HepG2 (cell line): Measurements from ENCODE around the gene CENPO. TPM values are rescaled to one million over a fixed set of nuclear protein-coding genes. Genes with fewer than 3 reads are reported as not detected.

Experiments used
- ATAC-seq: fragments of 200-7000 bp; cut with Tn5 transposase; 3 replicates; pipeline ENCODE4 v1.9.1; 2020; ENCODE audit warnings: mild to moderate bottlenecking, moderate library complexity
- BruUV-seq: library from RNA; stranded (reverse); fragments of 400-500 nt; replicated peaks from 2 replicates; lab custom pipeline; 2021; lab: Mats Ljungman, UMichigan
- CTCF ChIA-PET: fragments of 300-600 bp; formaldehyde crosslinking; extraction: SDS; loops from one replicate; lab custom pipeline; 2021; ENCODE audit warnings: low total read pairs, inconsistent platforms, low intra/inter-chr PET ratio; lab: Yijun Ruan, JAX
- POLR2A ChIA-PET: fragments of 350-600 bp; sonication (Branson Sonifier 250); formaldehyde crosslinking; loops from one replicate; lab custom pipeline; 2020; ENCODE audit warnings: antibody characterized with exemption, inconsistent platforms; lab: Yijun Ruan, JAX
- DNase-seq: peaks from one replicate; pipeline ENCODE4 v3.0.0-alpha.2; 2015; ENCODE audit warnings: low spot score
- FAIRE-seq: peaks from 3 replicates; lab custom pipeline; 2011; peaks lifted over from hg19 to GRCh38; lab: Jason Lieb, UNC
- H2AFZ ChIP-seq: one replicate; pipeline ENCODE4 v1.6.1; 2011; ENCODE audit warnings: low read length, inconsistent platforms
- H3K27ac ChIP-seq: fragments of 300-600 bp; 3 replicates; pipeline ENCODE4 v1.8.0; 2011; ENCODE audit warnings: mixed run types, mild to moderate bottlenecking, mixed read lengths, low read length, inconsistent platforms; ENCODE audit not compliant: insufficient read depth; ENCODE audit errors: extremely low read length
- H3K27me3 ChIP-seq, 2 experiments: fragments of 200-600 bp in 1 of 2; 2 replicates in 1 of 2; 3 replicates in 1 of 2; pipeline versions ENCODE4 v1.6.0 to v1.8.0; 2011; ENCODE audit warnings: low read length in 2 of 2, mild to moderate bottlenecking in 2 of 2, moderate library complexity in 2 of 2, inconsistent platforms in 1 of 2; ENCODE audit not compliant: insufficient read depth in 2 of 2, control insufficient read depth in 1 of 2
- H3K36me3 ChIP-seq, 2 experiments: fragments of 200-600 bp in 1 of 2; replicated peaks in 1 of 2; 2 replicates in 1 of 2; 3 replicates in 1 of 2; pipeline versions ENCODE4 v1.5.1 to v1.8.0; 2011; ENCODE audit warnings: low read length in 2 of 2, inconsistent platforms in 1 of 2; ENCODE audit not compliant: insufficient read depth in 2 of 2, control insufficient read depth in 1 of 2
- H3K4me1 ChIP-seq: 2 replicates; pipeline ENCODE4 v1.5.1; 2012; ENCODE audit warnings: low read length, inconsistent platforms; ENCODE audit not compliant: insufficient read depth
- H3K4me2 ChIP-seq: 2 replicates; pipeline ENCODE4 v1.6.0; 2011; ENCODE audit warnings: low read depth, low read length, inconsistent platforms
- H3K4me3 ChIP-seq, 3 experiments: fragments of 200-600 bp in 1 of 3; sonication (generic), shearing (Covaris generic) in 1 of 3; replicated peaks in 1 of 3; 2 replicates each; pipeline ENCODE4 v1.5.1; 2011 to 2016; ENCODE audit warnings: low read length in 3 of 3, inconsistent platforms in 2 of 3, low read depth in 2 of 3, mild to moderate bottlenecking in 2 of 3, control low read depth in 1 of 3, mixed read lengths in 1 of 3; ENCODE audit not compliant: insufficient read depth in 1 of 3
- H3K79me2 ChIP-seq: one replicate; pipeline ENCODE4 v1.6.1; 2011; ENCODE audit warnings: low read length, inconsistent platforms; ENCODE audit not compliant: insufficient read depth
- H3K9ac ChIP-seq: 2 replicates; pipeline ENCODE4 v1.6.0; 2011; ENCODE audit warnings: mild to moderate bottlenecking, low read depth, low read length, inconsistent platforms; ENCODE audit not compliant: insufficient read depth
- H3K9me3 ChIP-seq: 2 replicates; pipeline ENCODE4 v1.5.1; 2012; ENCODE audit warnings: mild to moderate bottlenecking, low read length
- H4K20me1 ChIP-seq: 2 replicates; pipeline ENCODE4 v1.6.0; 2011; ENCODE audit warnings: inconsistent platforms, mild to moderate bottlenecking, low read length, moderate library complexity; ENCODE audit not compliant: insufficient read depth
- AKAP8 ChIP-seq: sonication (generic); formaldehyde crosslinking; IDR thresholded peaks from 2 replicates; pipeline ENCODE4 v1.5.1; 2020; ENCODE audit warnings: mild to moderate bottlenecking, missing genetic modification reagents
- FOXK2 ChIP-seq: fragments of 450-650 bp; IDR thresholded peaks from 2 replicates; pipeline ENCODE4 v1.6.1; 2016
- GTF3A ChIP-seq: sonication (generic); formaldehyde crosslinking; conservative IDR thresholded peaks from 2 replicates; pipeline ENCODE4 v1.4.0; 2020; ENCODE audit warnings: mild to moderate bottlenecking, missing genetic modification reagents
- NKX3-1 ChIP-seq: sonication (generic); formaldehyde crosslinking; IDR thresholded peaks from 2 replicates; pipeline ENCODE4 v1.5.0; 2020; ENCODE audit warnings: missing genetic modification reagents
- SAFB2 ChIP-seq: sonication (generic); formaldehyde crosslinking; IDR thresholded peaks from 2 replicates; pipeline ENCODE4 v1.5.1; 2020; ENCODE audit warnings: missing genetic modification reagents, low read depth, mild to moderate bottlenecking, borderline replicate concordance
- TAF1 ChIP-seq: sonication (generic); formaldehyde crosslinking; IDR thresholded peaks from 2 replicates; pipeline ENCODE4 v1.4.0; 2020; ENCODE audit warnings: missing genetic modification reagents
- ZNF512B ChIP-seq: sonication (generic); formaldehyde crosslinking; IDR thresholded peaks from 2 replicates; pipeline ENCODE4 v1.5.1; 2020; ENCODE audit warnings: missing genetic modification reagents, mild to moderate bottlenecking, borderline replicate concordance
- ZNF720 ChIP-seq: sonication (generic); formaldehyde crosslinking; IDR thresholded peaks from 2 replicates; pipeline ENCODE4 v1.4.0; 2020; ENCODE audit warnings: missing genetic modification reagents
- ZNF737 ChIP-seq: sonication (generic); formaldehyde crosslinking; IDR thresholded peaks from 2 replicates; pipeline ENCODE4 v1.5.0; 2020; ENCODE audit warnings: missing genetic modification reagents, mild to moderate bottlenecking, borderline replicate concordance
- ZNF75D ChIP-seq: sonication (generic); formaldehyde crosslinking; IDR thresholded peaks from 2 replicates; pipeline ENCODE4 v1.8.1; 2023; ENCODE audit warnings: missing genetic modification reagents, mild to moderate bottlenecking, borderline replicate concordance
- WGBS: methylation state at CpG from one replicate; pipeline ENCODE4 v1.1.6; 2017; ENCODE audit warnings: low lambda C conversion rate; 5-methylcytosine and 5-hydroxymethylcytosine counted together
- in situ Hi-C: cut with HindIII; loops from 2 replicates; pipeline ENCODE4 v1.10.0; 2017; ENCODE audit warnings: low pct_unique_long_range_greater_than_20kb; ENCODE audit not compliant: extremely low pct_ligation_motif_present
- intact Hi-C: fragments of 100-400 bp; cut with micrococcal nuclease; formaldehyde crosslinking; loops from one replicate; pipeline ENCODE4 v1.10.0; 2022; ENCODE audit not compliant: unreplicated experiment
- polyA plus RNA-seq, 8 experiments: library from polyadenylated mRNA; depleted of rRNA in 3 of 8; stranded (reverse) in 7 of 8; unstranded in 1 of 8; fragments of >200 nt; fragmentation: Illumina TruSeq in 4 of 8; extraction: Trizol in 4 of 8; gene quantifications; 2 replicates each; pipeline versions ENCODE4 v1.2.1 to v1.2.3, GENCODE V29; 2011 to 2016; ENCODE audit warnings: low read depth in 4 of 8, missing spikeins in 1 of 8, mixed read lengths in 1 of 8; ENCODE audit not compliant: insufficient read depth in 1 of 8
- total RNA-seq, 5 experiments: library from RNA; depleted of rRNA; stranded (reverse); fragments of >200 nt; fragmentation: Illumina TruSeq; extraction: Trizol; gene quantifications; 2 replicates each; pipeline ENCODE4 v1.2.3, GENCODE V29; 2016; ENCODE audit warnings: low read depth in 1 of 5

The CENPO gene
- total and polyA plus RNA-seq, 2 of the 13 experiments (the other 11 are each of a cell fraction or from before 2014, with no cell fraction given), result 19.7 to 35.5 TPM

GRCh38 chr2:24745825-24746224 is 47.4 kb upstream of the CENPO start (continued):
- TF ChIP-seq ZNF512B (CRISPR knock-in tag) (no peak), ZNF737 (CRISPR knock-in tag) (no peak), ZNF75D (CRISPR knock-in tag) (no peak), AKAP8 (CRISPR knock-in tag) (no peak)
- TF ChIP-seq, all 625 proteins: peak for 0

GRCh38 chr2:24747299-24747698 is 45.9 kb upstream of the CENPO start:
- TF ChIP-seq SAFB2 (CRISPR knock-in tag) (no peak), FOXK2 (no peak), TAF1 (CRISPR knock-in tag) (no peak), NKX3-1 (CRISPR knock-in tag) (no peak), GTF3A (CRISPR knock-in tag) (no peak), ZNF720 (CRISPR knock-in tag) (no peak)
- POLR2A ChIA-PET, result no interaction called here
- H3K36me3 ChIP-seq, result peaks cover 0 to 10% of the 10 kb centered on the region in 2 experiments; a peak in 2 of 5 replicates
- H3K4me2 ChIP-seq, result no peak overlapping the region
- BruUV-seq, result no TSS peak
- no peak for FAIRE-seq
- DNase-seq, result no peak
- no peaks in the 10 kb centered on the region for H3K4me1 ChIP-seq
- in situ Hi-C loops, result no loop called here
- no peaks in the 10 kb centered on the region for H4K20me1 ChIP-seq
- 92% methylated on average over 3 of the region's 3 CpGs for WGBS
- no peaks in the 10 kb centered on the region for H3K9me3 ChIP-seq
- no peak overlapping the region for H3K4me3 ChIP-seq
- no peaks in the 10 kb centered on the region for H3K79me2 ChIP-seq
- H2AFZ ChIP-seq, result no peak overlapping the region
- H3K27me3 ChIP-seq, result no peaks in the 10 kb centered on the region
- intact Hi-C loops, result no loop called here
- CTCF ChIA-PET, result no interaction called here
- ATAC-seq, result no peak
- H3K9ac ChIP-seq, result no peak overlapping the region
- no peak overlapping the region for H3K27ac ChIP-seq
